Hepatocyte (in vitro differentiated cells): ENCODE measurements around the gene LHFPL3. TPM values are rescaled to one million over a fixed set of nuclear protein-coding genes. Genes with fewer than 3 reads are reported as not detected.

ENCODE experiments used
- DNase-seq: peaks from one replicate; pipeline ENCODE4 v3.0.0-alpha.2; 2016; ENCODE audit warnings: low spot score
- H2AFZ ChIP-seq: fragments of 200-600 bp; sonication (generic); 2 replicates; pipeline ENCODE4 v1.6.0; 2016; ENCODE audit warnings: antibody characterized with exemption, mild to moderate bottlenecking
- H3K27ac ChIP-seq: fragments of 200-600 bp; sonication (generic); 2 replicates; pipeline ENCODE4 v1.5.1; 2016; ENCODE audit warnings: mild to moderate bottlenecking
- H3K27me3 ChIP-seq: fragments of 200-600 bp; sonication (generic); 2 replicates; pipeline ENCODE4 v1.6.1; 2016
- H3K36me3 ChIP-seq: fragments of 200-600 bp; sonication (generic); replicated peaks from 2 replicates; pipeline ENCODE4 v1.5.1; 2016; ENCODE audit warnings: low read depth; ENCODE audit not compliant: insufficient read depth
- H3K4me1 ChIP-seq: fragments of 200-600 bp; sonication (generic); 2 replicates; pipeline ENCODE4 v1.5.1; 2016; ENCODE audit warnings: mild to moderate bottlenecking, moderate library complexity; ENCODE audit not compliant: insufficient read depth
- H3K4me2 ChIP-seq: fragments of 200-600 bp; sonication (generic); 2 replicates; pipeline ENCODE4 v1.6.0; 2016
- H3K4me3 ChIP-seq: fragments of 200-600 bp; sonication (generic); 2 replicates; pipeline ENCODE4 v1.5.1; 2016; ENCODE audit warnings: mild to moderate bottlenecking
- H3K79me2 ChIP-seq: fragments of 200-600 bp; sonication (generic); 2 replicates; pipeline ENCODE4 v1.6.0; 2017; ENCODE audit warnings: mild to moderate bottlenecking
- H3K9me2 ChIP-seq: fragments of 200-600 bp; sonication (generic); replicated peaks from 2 replicates; pipeline ENCODE4 v1.6.0; 2017; ENCODE audit warnings: mild to moderate bottlenecking; ENCODE audit not compliant: insufficient read depth
- H3K9me3 ChIP-seq: fragments of 200-600 bp; sonication (generic); 2 replicates; pipeline ENCODE4 v1.5.1; 2016; ENCODE audit warnings: low read depth, mild to moderate bottlenecking
- H4K20me1 ChIP-seq: fragments of 200-600 bp; sonication (generic); 2 replicates; pipeline ENCODE4 v1.6.0; 2016; ENCODE audit warnings: mild to moderate bottlenecking; ENCODE audit not compliant: insufficient read depth, poor library complexity, severe bottlenecking
- CTCF ChIP-seq: fragments of 200-600 bp; sonication (generic); IDR thresholded peaks from 2 replicates; pipeline ENCODE4 v1.5.1; 2016; ENCODE audit warnings: antibody characterized with exemption, mild to moderate bottlenecking; ENCODE audit not compliant: poor library complexity
- EZH2 ChIP-seq: fragments of 200-600 bp; sonication (generic); IDR thresholded peaks from 2 replicates; pipeline ENCODE4 v1.6.1; 2016; ENCODE audit warnings: antibody characterized with exemption, mild to moderate bottlenecking, borderline replicate concordance
- EZH2phosphoT487 ChIP-seq: fragments of 200-600 bp; sonication (generic); IDR thresholded peaks from one replicate; pipeline ENCODE4 v1.6.1; 2018; ENCODE audit warnings: antibody characterized with exemption, mild to moderate bottlenecking, low read depth, moderate library complexity; ENCODE audit not compliant: unreplicated experiment, severe bottlenecking
- WGBS: methylation state at CpG from one replicate; pipeline ENCODE4 v1.1.6; 2016; ENCODE audit warnings: low lambda C conversion rate; ENCODE audit errors: missing lambda C conversion rate; 5-methylcytosine and 5-hydroxymethylcytosine counted together
- polyA plus RNA-seq: library from polyadenylated mRNA; unstranded; fragments of >200 nt; fragmentation: Nextera tagmentation; extraction: Ambion mirVana; gene quantifications from 2 replicates; pipeline ENCODE4 v1.2.1, GENCODE V29; 2016
- total RNA-seq: library from RNA; depleted of rRNA; stranded (reverse); fragments of >200 nt; gene quantifications from 2 replicates; pipeline ENCODE4 v1.2.3, GENCODE V29; 2014

The LHFPL3 gene
- total and polyA plus RNA-seq, 2 experiments from 2014 or later, result not detected

GRCh38 chr7:104772405-104773345, 444.3 kb downstream of the LHFPL3 start:
- no peaks in the 10 kb centered on the region for H3K4me1 ChIP-seq
- 30% methylated on average over 10 of the region's 10 CpGs for WGBS
- H3K27me3 ChIP-seq, result no peaks in the 10 kb centered on the region
- no peaks in the 10 kb centered on the region for H3K9me2 ChIP-seq
- H3K9me3 ChIP-seq, result no peaks in the 10 kb centered on the region
- H3K36me3 ChIP-seq, result no peaks in the 10 kb centered on the region
- H4K20me1 ChIP-seq, result no peaks in the 10 kb centered on the region
- no peak overlapping the region for H3K27ac ChIP-seq
- TF ChIP-seq CTCF (no peak), EZH2phosphoT487 (no peak), EZH2 (no peak)
- H3K79me2 ChIP-seq, result no peaks in the 10 kb centered on the region
- no peak overlapping the region for H3K4me3 ChIP-seq
- H2AFZ ChIP-seq, result no peak overlapping the region
- H3K4me2 ChIP-seq, result no peak overlapping the region
- DNase-seq, result no peak

- no peak overlapping the region for H2AFZ ChIP-seq
- H3K27ac ChIP-seq, result no peak overlapping the region
- TF ChIP-seq EZH2phosphoT487 (no peak), CTCF (no peak), EZH2 (no peak)
- no peaks in the 10 kb centered on the region for H3K36me3 ChIP-seq
- H3K4me2 ChIP-seq, result no peak overlapping the region
- H3K4me3 ChIP-seq, result no peak overlapping the region
- H3K4me1 ChIP-seq, result no peaks in the 10 kb centered on the region
- no peaks in the 10 kb centered on the region for H3K79me2 ChIP-seq
- no peaks in the 10 kb centered on the region for H3K27me3 ChIP-seq
- WGBS, result 79% methylated on average over 5 of the region's 5 CpGs
- no peaks in the 10 kb centered on the region for H4K20me1 ChIP-seq
- no peaks in the 10 kb centered on the region for H3K9me2 ChIP-seq
- no peaks in the 10 kb centered on the region for H3K9me3 ChIP-seq
- DNase-seq, result no peak
Measured at GRCh38 chr7:104773796-104774195, 445.4 kb downstream of the LHFPL3 start.

GRCh38 chr7:104775531-104775930, 447.1 kb downstream of the LHFPL3 start:
- H3K36me3 ChIP-seq, result no peaks in the 10 kb centered on the region
- H3K9me3 ChIP-seq, result no peaks in the 10 kb centered on the region
- no peak for DNase-seq
- no peak for TF ChIP-seq EZH2phosphoT487
- no peak for TF ChIP-seq EZH2
- no peak for TF ChIP-seq CTCF
- H3K27ac ChIP-seq, result no peak overlapping the region
- H3K79me2 ChIP-seq, result no peaks in the 10 kb centered on the region
- no peaks in the 10 kb centered on the region for H4K20me1 ChIP-seq
- no peaks in the 10 kb centered on the region for H3K4me1 ChIP-seq
- no peaks in the 10 kb centered on the region for H3K9me2 ChIP-seq
- no peak overlapping the region for H2AFZ ChIP-seq
- no peak overlapping the region for H3K4me2 ChIP-seq
- no peaks in the 10 kb centered on the region for H3K27me3 ChIP-seq
- H3K4me3 ChIP-seq, result no peak overlapping the region
